ENCODE results near the gene TGFB2.

- no peak for TF ChIP-seq CTCF (IDR thresholded peaks at IDR 0.05)
- no peak for TF ChIP-seq POLR2A (IDR thresholded peaks at IDR 0.05)
Observed at GRCh38 chr1:218322762-218323161, 22.4 kb upstream of the TGFB2 start.
